Ascending aorta (tissue), 2 donors: ENCODE data around the gene ATP23. TPM values are rescaled to one million over a fixed set of nuclear protein-coding genes. Genes with fewer than 3 reads are reported as not detected.

ENCODE experiments used
- DNase-seq, 2 donors: peaks; one replicate each; pipeline ENCODE4 v3.0.0-alpha.2; 2019; ENCODE audit warnings: low spot score in 2 of 2
- H3K27ac ChIP-seq, 2 donors: fragments of 200-600 bp; sonication (generic); one replicate each; pipeline ENCODE4 v1.5.1; 2016 to 2017; ENCODE audit warnings: mild to moderate bottlenecking in 1 of 2
- H3K27me3 ChIP-seq: fragments of 200-600 bp; sonication (generic); one replicate; pipeline ENCODE4 v1.5.1; 2017
- H3K36me3 ChIP-seq, 2 donors: fragments of 200-600 bp; sonication (generic); one replicate each; pipeline ENCODE4 v1.5.1; 2016
- H3K4me1 ChIP-seq, 2 donors: fragments of 200-600 bp; sonication (generic); one replicate each; pipeline ENCODE4 v1.5.1; 2016 to 2017; ENCODE audit warnings: mild to moderate bottlenecking in 1 of 2
- H3K4me3 ChIP-seq, 2 donors: fragments of 200-600 bp; sonication (generic); one replicate each; pipeline ENCODE4 v1.5.1; 2016 to 2017; ENCODE audit warnings: mild to moderate bottlenecking in 1 of 2
- H3K9me3 ChIP-seq, 2 donors: fragments of 200-600 bp; sonication (generic); one replicate each; pipeline ENCODE4 v1.5.1; 2016
- CTCF ChIP-seq, 3 experiments: fragments of 200-600 bp in 2 of 3; fragments of 450-650 bp in 1 of 3; sonication (generic) in 2 of 3; IDR thresholded peaks; one replicate each; pipeline ENCODE4 v1.5.1; 2016 to 2019; ENCODE audit warnings: antibody characterized with exemption in 3 of 3, mild to moderate bottlenecking in 1 of 3, moderate library complexity in 1 of 3
- intact Hi-C: fragments of 100-400 bp; cut with DNase I; formaldehyde crosslinking; loops from one replicate; pipeline ENCODE4 v1.15.1; 2023
- total RNA-seq: library from RNA; depleted of rRNA; stranded (reverse); fragments of >200 nt; gene quantifications from one replicate; pipeline ENCODE4 v1.1.0, GENCODE V29; 2016

Gene ATP23
- total RNA-seq, 1 donor from 2014 or later: not detected

- H3K4me3 ChIP-seq: no peak overlapping the region
- no peak for DNase-seq
- no peaks in the 10 kb centered on the region for H3K4me1 ChIP-seq
- H3K9me3 ChIP-seq: peaks cover 0 to 41% of the 10 kb centered on the region in 2 donors
- H3K36me3 ChIP-seq: no peaks in the 10 kb centered on the region
- no peak overlapping the region for H3K27ac ChIP-seq
- H3K27me3 ChIP-seq: no peaks in the 10 kb centered on the region
- intact Hi-C loops: no loop called here
- TF ChIP-seq CTCF (IDR thresholded peaks at IDR 0.05): no peak
These were observed 23.1 kb downstream of the ATP23 start for GRCh38 chr12:57964421-57964820.

GRCh38 chr12:57965766-57966165 is 24.4 kb downstream of the ATP23 start:
- Histone ChIP-seq H3K4me1 (no peaks in the 10 kb centered on the region), H3K27ac (no peak overlapping the region), H3K9me3 (peaks cover 0 to 38% of the 10 kb centered on the region in 2 donors), H3K4me3 (no peak overlapping the region), H3K36me3 (no peaks in the 10 kb centered on the region), H3K27me3 (no peaks in the 10 kb centered on the region)
- no peak for TF ChIP-seq CTCF (IDR thresholded peaks at IDR 0.05)
- intact Hi-C loops: no loop called here
- DNase-seq: no peak

- no peak for TF ChIP-seq CTCF (IDR thresholded peaks at IDR 0.05)
- DNase-seq: no peak
- Histone ChIP-seq H3K27me3 (no peaks in the 10 kb centered on the region), H3K4me3 (no peak overlapping the region), H3K27ac (no peak overlapping the region), H3K9me3 (peaks cover 0 to 32% of the 10 kb centered on the region in 2 donors), H3K4me1 (no peaks in the 10 kb centered on the region), H3K36me3 (no peaks in the 10 kb centered on the region)
- intact Hi-C loops: no loop called here
These were observed 25.2 kb downstream of the ATP23 start for GRCh38 chr12:57966536-57966935.

GRCh38 chr12:57983146-57983857 is 41.9 kb downstream of the ATP23 start:
- no peak overlapping the region for H3K27ac ChIP-seq
- H3K27me3 ChIP-seq: no peaks in the 10 kb centered on the region
- H3K4me1 ChIP-seq: no peaks in the 10 kb centered on the region
- H3K4me3 ChIP-seq: no peak overlapping the region
- H3K36me3 ChIP-seq: no peaks in the 10 kb centered on the region
- TF ChIP-seq CTCF (IDR thresholded peaks at IDR 0.05): peak in 2 of 3 experiments; percentile 20 to 40
- intact Hi-C loops: no loop called here
- no peak for DNase-seq
- H3K9me3 ChIP-seq: no peaks in the 10 kb centered on the region

GRCh38 chr12:57983858-57984505 is 42.6 kb downstream of the ATP23 start:
- Histone ChIP-seq H3K4me3 (no peak overlapping the region), H3K4me1 (no peaks in the 10 kb centered on the region), H3K27ac (no peak overlapping the region), H3K9me3 (no peaks in the 10 kb centered on the region), H3K27me3 (no peaks in the 10 kb centered on the region), H3K36me3 (no peaks in the 10 kb centered on the region)
- no peak for DNase-seq
- intact Hi-C loops: no loop called here
- TF ChIP-seq CTCF (IDR thresholded peaks at IDR 0.05): no peak
